Liver (tissue), 9 donors: ENCODE data around the gene DPYD. TPM values are rescaled to one million over a fixed set of nuclear protein-coding genes. Genes with fewer than 3 reads are reported as not detected.

Source experiments
- DNase-seq: peaks from one replicate; pipeline ENCODE4 v3.0.0-alpha.2; 2017; ENCODE audit warnings: low spot score
- H3K27ac ChIP-seq, 2 donors: one replicate each; pipeline ENCODE4 v1.7.0; 2013; ENCODE audit warnings: inconsistent platforms in 2 of 2, low read length in 2 of 2, control low read depth in 1 of 2, low read depth in 1 of 2, mild to moderate bottlenecking in 1 of 2
- H3K27me3 ChIP-seq, 4 donors: one replicate each; pipeline versions ENCODE4 v1.6.1 to v1.7.0; 2013; ENCODE audit warnings: low read length in 3 of 4, inconsistent platforms in 1 of 4, mild to moderate bottlenecking in 1 of 4, moderate library complexity in 1 of 4; ENCODE audit not compliant: control insufficient read depth in 4 of 4, insufficient read depth in 4 of 4
- H3K36me3 ChIP-seq, 4 donors: one replicate each; pipeline versions ENCODE4 v1.6.1 to v1.7.0; 2013; ENCODE audit warnings: low read length in 3 of 4, mild to moderate bottlenecking in 3 of 4, low read depth in 1 of 4, moderate library complexity in 1 of 4; ENCODE audit not compliant: control insufficient read depth in 4 of 4, insufficient read depth in 3 of 4
- H3K4me1 ChIP-seq, 4 donors: one replicate each; pipeline versions ENCODE4 v1.6.1 to v1.7.0; 2013; ENCODE audit warnings: low read length in 3 of 4, mild to moderate bottlenecking in 3 of 4, moderate library complexity in 1 of 4; ENCODE audit not compliant: control insufficient read depth in 4 of 4, insufficient read depth in 4 of 4
- H3K4me3 ChIP-seq, 3 donors: one replicate each; pipeline versions ENCODE4 v1.6.1 to v1.7.0; 2013; ENCODE audit warnings: low read length in 3 of 3, control low read depth in 1 of 3, low read depth in 1 of 3, mild to moderate bottlenecking in 1 of 3
- H3K9ac ChIP-seq, 2 donors: one replicate each; pipeline ENCODE4 v1.7.0; 2013; ENCODE audit warnings: low read length in 2 of 2, mild to moderate bottlenecking in 2 of 2, moderate library complexity in 2 of 2, control low read depth in 1 of 2, low read depth in 1 of 2
- H3K9me3 ChIP-seq, 4 donors: one replicate each; pipeline versions ENCODE4 v1.6.1 to v1.7.0; 2013; ENCODE audit warnings: low read length in 3 of 4; ENCODE audit not compliant: control insufficient read depth in 4 of 4
- EGR1 ChIP-seq, 2 donors: IDR thresholded peaks; 2 replicates each; pipeline ENCODE4 v1.6.1; 2016 to 2018; ENCODE audit warnings: antibody characterized with exemption in 2 of 2, low read depth in 2 of 2
- FOXA1 ChIP-seq: IDR thresholded peaks from 2 replicates; pipeline ENCODE4 v1.6.1; 2016; ENCODE audit warnings: antibody characterized with exemption
- FOXA2 ChIP-seq: IDR thresholded peaks from 2 replicates; pipeline ENCODE4 v1.6.1; 2016; ENCODE audit warnings: antibody characterized with exemption
- GABPA ChIP-seq, 2 donors: IDR thresholded peaks in 1 of 2; conservative IDR thresholded peaks in 1 of 2; 2 replicates each; pipeline ENCODE4 v1.6.1; 2016; ENCODE audit warnings: antibody characterized with exemption in 2 of 2, mild to moderate bottlenecking in 1 of 2, moderate library complexity in 1 of 2
- HNF4A ChIP-seq, 2 donors: conservative IDR thresholded peaks; 2 replicates each; pipeline ENCODE4 v1.6.1; 2016; ENCODE audit warnings: antibody characterized with exemption in 2 of 2, mild to moderate bottlenecking in 2 of 2
- JUND ChIP-seq, 2 donors: IDR thresholded peaks; 2 replicates each; pipeline ENCODE4 v1.6.1; 2016; ENCODE audit warnings: antibody characterized with exemption in 2 of 2
- RAD21 ChIP-seq, 2 donors: IDR thresholded peaks; 2 replicates each; pipeline ENCODE4 v1.6.1; 2016; ENCODE audit warnings: antibody characterized with exemption in 2 of 2, mild to moderate bottlenecking in 2 of 2
- RXRA ChIP-seq, 2 donors: IDR thresholded peaks; 2 replicates each; pipeline ENCODE4 v1.6.1; 2017 to 2018; ENCODE audit warnings: antibody characterized with exemption in 2 of 2, mild to moderate bottlenecking in 1 of 2
- SP1 ChIP-seq: IDR thresholded peaks from 2 replicates; pipeline ENCODE4 v1.6.1; 2018; ENCODE audit warnings: antibody characterized with exemption, mild to moderate bottlenecking
- TAF1 ChIP-seq: conservative IDR thresholded peaks from 2 replicates; pipeline ENCODE4 v1.6.1; 2016; ENCODE audit warnings: antibody characterized with exemption, mild to moderate bottlenecking
- YY1 ChIP-seq: IDR thresholded peaks from 2 replicates; pipeline ENCODE4 v1.6.1; 2016; ENCODE audit warnings: antibody characterized with exemption, mild to moderate bottlenecking
- WGBS: extraction: QIAGEN DNeasy Blood & Tissue Kit; methylation state at CpG from one replicate; pipeline ENCODE4 v1.1.7; 2013; 5-methylcytosine and 5-hydroxymethylcytosine counted together
- polyA plus RNA-seq, 2 donors: library from polyadenylated mRNA; stranded (reverse) in 1 of 2; unstranded in 1 of 2; fragments of 200-250 nt in 1 of 2; fragments of >200 nt in 1 of 2; fragmentation: Nextera tagmentation in 1 of 2; extraction: Ambion mirVana in 1 of 2; gene quantifications; one replicate each; pipeline versions ENCODE4 v1.2.1 to v1.2.3, GENCODE V29; 2013 to 2015
- total RNA-seq, 2 donors: library from RNA; depleted of rRNA; stranded (reverse); fragments of >200 nt; gene quantifications; one replicate each; pipeline ENCODE4 v1.2.3, GENCODE V29; 2014
- TF ChIP-seq, protein P1 (sequence below): IDR thresholded peaks from 2 replicates; pipeline ENCODE4 v1.6.1; 2016; ENCODE audit warnings: antibody characterized with exemption
- TF ChIP-seq, protein P2 (sequence below): IDR thresholded peaks from 2 replicates; pipeline ENCODE4 v1.6.1; 2016; ENCODE audit warnings: antibody characterized with exemption
- TF ChIP-seq, protein P3 (sequence below): fragments of 150-350 bp; IDR thresholded peaks from 2 replicates; pipeline ENCODE4 v1.5.1; 2017; ENCODE audit warnings: improper control_type of control experiment, low read depth, low read length; ENCODE audit not compliant: missing input control
- TF ChIP-seq, protein P4 (sequence below): IDR thresholded peaks from 2 replicates; pipeline ENCODE4 v1.6.1; 2016; ENCODE audit warnings: antibody characterized with exemption
- donor health status: healthy.
- donor health status: healthy.
- donor health status: healthy.
- donor health status: healthy.
- donor health status: healthy.

Gene DPYD
- total and polyA plus RNA-seq, 4 donors = 16.2 to 142 (median 47.0) TPM

DNA sequence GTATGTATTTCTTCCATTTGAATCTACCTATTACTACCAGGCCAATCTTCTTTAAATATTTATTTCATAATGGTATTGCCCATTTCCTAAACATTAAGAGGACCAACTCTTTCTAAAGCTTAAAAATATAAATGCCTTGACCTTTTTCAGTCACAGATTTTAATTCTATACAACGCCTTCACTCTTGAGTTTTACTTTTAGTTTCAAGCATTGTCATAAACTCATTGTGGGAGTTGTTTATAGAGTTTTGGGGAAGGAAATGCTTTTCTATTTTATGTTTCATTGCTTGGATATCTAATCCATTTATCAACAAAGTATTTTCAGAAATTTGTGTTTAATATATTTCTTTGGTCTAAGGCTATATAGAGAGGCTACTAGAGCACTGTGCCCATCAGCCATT, 155.8 kb downstream of the DPYD start:
- H3K9ac ChIP-seq = no peak overlapping the region
- H3K27me3 ChIP-seq = no peaks in the 10 kb centered on the region
- no peaks in the 10 kb centered on the region for H3K36me3 ChIP-seq
- no peaks in the 10 kb centered on the region for H3K9me3 ChIP-seq
- H3K4me3 ChIP-seq = no peak overlapping the region
- H3K27ac ChIP-seq = no peak overlapping the region
- DNase-seq = no peak
- peaks cover 0 to 5% (median 1%) of the 10 kb centered on the region in 4 donors for H3K4me1 ChIP-seq
- WGBS = 85% methylated on average over 1 of the region's 1 CpG
- TF ChIP-seq FOXA1 = no peak

DNA sequence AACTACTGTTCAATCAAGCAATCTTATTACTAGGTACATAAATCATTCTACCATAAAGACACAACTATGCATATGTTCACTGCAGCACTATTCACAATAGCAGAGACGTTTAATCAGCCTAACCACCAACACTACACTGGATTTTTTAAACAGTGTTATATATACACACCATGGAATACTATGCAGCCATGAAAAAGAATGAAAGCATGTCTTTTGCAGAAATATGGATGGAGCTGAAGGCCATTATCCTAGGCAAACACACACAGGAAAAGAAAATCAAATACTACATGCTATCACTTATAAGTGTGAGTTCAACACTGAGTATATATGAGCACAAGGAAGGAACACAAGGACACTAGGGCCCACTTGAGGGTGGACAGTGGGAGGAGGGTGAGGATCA, 159.2 kb downstream of the DPYD start:
- no peak overlapping the region for H3K4me3 ChIP-seq
- H3K36me3 ChIP-seq = peaks cover 0 to 2% (median 0%) of the 10 kb centered on the region in 4 donors
- H3K9ac ChIP-seq = no peak overlapping the region
- H3K4me1 ChIP-seq = peaks cover 4 to 12% (median 9%) of the 10 kb centered on the region in 4 donors
- H3K27ac ChIP-seq = no peak overlapping the region
- H3K27me3 ChIP-seq = no peaks in the 10 kb centered on the region
- TF ChIP-seq, protein P1, sequence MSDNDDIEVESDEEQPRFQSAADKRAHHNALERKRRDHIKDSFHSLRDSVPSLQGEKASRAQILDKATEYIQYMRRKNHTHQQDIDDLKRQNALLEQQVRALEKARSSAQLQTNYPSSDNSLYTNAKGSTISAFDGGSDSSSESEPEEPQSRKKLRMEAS = no peak
- TF ChIP-seq GABPA (IDR thresholded peaks at IDR 0.05 in 1 of 2, conservative IDR thresholded peaks at IDR 0.05 in 1 of 2) = no peak
- TF ChIP-seq, protein P2, sequence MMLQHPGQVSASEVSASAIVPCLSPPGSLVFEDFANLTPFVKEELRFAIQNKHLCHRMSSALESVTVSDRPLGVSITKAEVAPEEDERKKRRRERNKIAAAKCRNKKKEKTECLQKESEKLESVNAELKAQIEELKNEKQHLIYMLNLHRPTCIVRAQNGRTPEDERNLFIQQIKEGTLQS = no peak
- TF ChIP-seq JUND (IDR thresholded peaks at IDR 0.05) = no peak
- no peak for TF ChIP-seq EGR1 (IDR thresholded peaks at IDR 0.05; ENCODE audit: low read depth in 2 of 2)
- TF ChIP-seq HNF4A (conservative IDR thresholded peaks at IDR 0.05) = no peak
- TF ChIP-seq FOXA1 = no peak
- TF ChIP-seq, protein P3, sequence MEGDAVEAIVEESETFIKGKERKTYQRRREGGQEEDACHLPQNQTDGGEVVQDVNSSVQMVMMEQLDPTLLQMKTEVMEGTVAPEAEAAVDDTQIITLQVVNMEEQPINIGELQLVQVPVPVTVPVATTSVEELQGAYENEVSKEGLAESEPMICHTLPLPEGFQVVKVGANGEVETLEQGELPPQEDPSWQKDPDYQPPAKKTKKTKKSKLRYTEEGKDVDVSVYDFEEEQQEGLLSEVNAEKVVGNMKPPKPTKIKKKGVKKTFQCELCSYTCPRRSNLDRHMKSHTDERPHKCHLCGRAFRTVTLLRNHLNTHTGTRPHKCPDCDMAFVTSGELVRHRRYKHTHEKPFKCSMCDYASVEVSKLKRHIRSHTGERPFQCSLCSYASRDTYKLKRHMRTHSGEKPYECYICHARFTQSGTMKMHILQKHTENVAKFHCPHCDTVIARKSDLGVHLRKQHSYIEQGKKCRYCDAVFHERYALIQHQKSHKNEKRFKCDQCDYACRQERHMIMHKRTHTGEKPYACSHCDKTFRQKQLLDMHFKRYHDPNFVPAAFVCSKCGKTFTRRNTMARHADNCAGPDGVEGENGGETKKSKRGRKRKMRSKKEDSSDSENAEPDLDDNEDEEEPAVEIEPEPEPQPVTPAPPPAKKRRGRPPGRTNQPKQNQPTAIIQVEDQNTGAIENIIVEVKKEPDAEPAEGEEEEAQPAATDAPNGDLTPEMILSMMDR = no peak
- TF ChIP-seq SP1 = no peak
- no peak for TF ChIP-seq RXRA (IDR thresholded peaks at IDR 0.05)
- TF ChIP-seq RAD21 (IDR thresholded peaks at IDR 0.05) = no peak
- TF ChIP-seq YY1 = no peak
- TF ChIP-seq TAF1 = no peak
- TF ChIP-seq FOXA2 = no peak
- DNase-seq = no peak
- WGBS = 94% methylated on average over 1 of the region's 1 CpG
- H3K9me3 ChIP-seq = no peaks in the 10 kb centered on the region

DNA sequence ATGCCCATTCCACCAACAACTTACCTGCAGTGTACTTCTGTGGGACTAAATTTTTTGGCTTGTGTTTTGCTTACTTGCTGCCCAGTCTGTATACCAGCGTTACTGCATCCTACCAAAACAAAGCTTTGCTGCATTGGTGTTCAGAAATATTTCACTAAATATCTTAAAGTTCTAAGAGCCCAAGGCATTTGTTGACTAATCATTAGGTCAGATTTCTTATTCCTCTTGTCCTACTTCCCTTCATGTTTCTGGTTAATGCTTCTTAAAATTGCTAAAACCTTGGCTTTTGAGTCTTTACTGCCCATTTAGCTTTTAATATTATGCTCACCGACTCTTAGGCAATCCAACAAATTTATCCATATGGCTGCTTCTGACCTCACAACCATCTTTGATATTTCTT, 161.8 kb downstream of the DPYD start:
- DNase-seq = no peak
- H3K4me1 ChIP-seq = peaks cover 4 to 12% (median 9%) of the 10 kb centered on the region in 4 donors
- no peak for TF ChIP-seq EGR1 (IDR thresholded peaks at IDR 0.05; ENCODE audit: low read depth in 2 of 2)
- no peak for TF ChIP-seq RXRA (IDR thresholded peaks at IDR 0.05)
- TF ChIP-seq, protein P4, sequence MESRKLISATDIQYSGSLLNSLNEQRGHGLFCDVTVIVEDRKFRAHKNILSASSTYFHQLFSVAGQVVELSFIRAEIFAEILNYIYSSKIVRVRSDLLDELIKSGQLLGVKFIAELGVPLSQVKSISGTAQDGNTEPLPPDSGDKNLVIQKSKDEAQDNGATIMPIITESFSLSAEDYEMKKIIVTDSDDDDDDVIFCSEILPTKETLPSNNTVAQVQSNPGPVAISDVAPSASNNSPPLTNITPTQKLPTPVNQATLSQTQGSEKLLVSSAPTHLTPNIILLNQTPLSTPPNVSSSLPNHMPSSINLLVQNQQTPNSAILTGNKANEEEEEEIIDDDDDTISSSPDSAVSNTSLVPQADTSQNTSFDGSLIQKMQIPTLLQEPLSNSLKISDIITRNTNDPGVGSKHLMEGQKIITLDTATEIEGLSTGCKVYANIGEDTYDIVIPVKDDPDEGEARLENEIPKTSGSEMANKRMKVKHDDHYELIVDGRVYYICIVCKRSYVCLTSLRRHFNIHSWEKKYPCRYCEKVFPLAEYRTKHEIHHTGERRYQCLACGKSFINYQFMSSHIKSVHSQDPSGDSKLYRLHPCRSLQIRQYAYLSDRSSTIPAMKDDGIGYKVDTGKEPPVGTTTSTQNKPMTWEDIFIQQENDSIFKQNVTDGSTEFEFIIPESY = no peak
- no peak for TF ChIP-seq JUND (IDR thresholded peaks at IDR 0.05)
- no peak for TF ChIP-seq HNF4A (conservative IDR thresholded peaks at IDR 0.05)
- 68% methylated on average over 2 of the region's 2 CpGs for WGBS
- no peak overlapping the region for H3K9ac ChIP-seq
- H3K27ac ChIP-seq = no peak overlapping the region
- no peak overlapping the region for H3K4me3 ChIP-seq
- H3K36me3 ChIP-seq = peaks cover 0 to 2% (median 0%) of the 10 kb centered on the region in 4 donors
- no peaks in the 10 kb centered on the region for H3K9me3 ChIP-seq
- no peaks in the 10 kb centered on the region for H3K27me3 ChIP-seq
